ENCODE results near the gene PTPRN2.

The PTPRN2 gene

GRCh38 chr7:158057446-158057845, 530.2 kb downstream of the PTPRN2 start:
- no peak overlapping the region for H3K4me3 ChIP-seq (ENCODE audit: low read depth, low read length)
- in situ Hi-C loops (cut with HindIII; ENCODE audit: low sequenced_read_pairs) = no loop called here
- DNase-seq (ENCODE audit: low read depth) = no peak
- TF ChIP-seq, protein P1, sequence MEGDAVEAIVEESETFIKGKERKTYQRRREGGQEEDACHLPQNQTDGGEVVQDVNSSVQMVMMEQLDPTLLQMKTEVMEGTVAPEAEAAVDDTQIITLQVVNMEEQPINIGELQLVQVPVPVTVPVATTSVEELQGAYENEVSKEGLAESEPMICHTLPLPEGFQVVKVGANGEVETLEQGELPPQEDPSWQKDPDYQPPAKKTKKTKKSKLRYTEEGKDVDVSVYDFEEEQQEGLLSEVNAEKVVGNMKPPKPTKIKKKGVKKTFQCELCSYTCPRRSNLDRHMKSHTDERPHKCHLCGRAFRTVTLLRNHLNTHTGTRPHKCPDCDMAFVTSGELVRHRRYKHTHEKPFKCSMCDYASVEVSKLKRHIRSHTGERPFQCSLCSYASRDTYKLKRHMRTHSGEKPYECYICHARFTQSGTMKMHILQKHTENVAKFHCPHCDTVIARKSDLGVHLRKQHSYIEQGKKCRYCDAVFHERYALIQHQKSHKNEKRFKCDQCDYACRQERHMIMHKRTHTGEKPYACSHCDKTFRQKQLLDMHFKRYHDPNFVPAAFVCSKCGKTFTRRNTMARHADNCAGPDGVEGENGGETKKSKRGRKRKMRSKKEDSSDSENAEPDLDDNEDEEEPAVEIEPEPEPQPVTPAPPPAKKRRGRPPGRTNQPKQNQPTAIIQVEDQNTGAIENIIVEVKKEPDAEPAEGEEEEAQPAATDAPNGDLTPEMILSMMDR (IDR thresholded peaks at IDR 0.05; ENCODE audit: low read depth, low read length, missing control alignments) = no peak

DNA sequence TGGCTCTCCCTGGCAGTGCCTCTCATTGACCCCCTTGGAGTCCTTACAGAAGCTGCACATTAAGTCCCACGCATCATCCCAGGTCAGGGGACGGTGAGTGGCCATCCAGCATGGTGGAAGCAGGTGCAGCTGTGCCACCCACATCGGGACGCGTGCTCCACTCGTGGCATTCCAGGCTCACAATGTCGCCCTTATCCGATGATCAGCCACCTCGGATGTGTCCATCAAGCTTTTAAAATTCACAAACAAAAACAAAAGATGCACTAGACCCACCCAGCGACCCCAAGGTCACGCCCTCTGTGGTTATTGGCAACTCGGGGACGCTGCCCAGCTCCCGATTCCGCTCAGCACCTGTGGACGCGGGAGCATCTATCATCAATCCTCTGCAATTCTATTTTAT, 530.9 kb downstream of the PTPRN2 start:
- H3K4me3 ChIP-seq (ENCODE audit: low read depth, low read length) = no peak overlapping the region
- in situ Hi-C loops (cut with HindIII; ENCODE audit: low sequenced_read_pairs) = no loop called here
- DNase-seq (ENCODE audit: low read depth) = no peak
- TF ChIP-seq, protein P1 (IDR thresholded peaks at IDR 0.05; ENCODE audit: low read depth, low read length, missing control alignments) = no peak

DNA sequence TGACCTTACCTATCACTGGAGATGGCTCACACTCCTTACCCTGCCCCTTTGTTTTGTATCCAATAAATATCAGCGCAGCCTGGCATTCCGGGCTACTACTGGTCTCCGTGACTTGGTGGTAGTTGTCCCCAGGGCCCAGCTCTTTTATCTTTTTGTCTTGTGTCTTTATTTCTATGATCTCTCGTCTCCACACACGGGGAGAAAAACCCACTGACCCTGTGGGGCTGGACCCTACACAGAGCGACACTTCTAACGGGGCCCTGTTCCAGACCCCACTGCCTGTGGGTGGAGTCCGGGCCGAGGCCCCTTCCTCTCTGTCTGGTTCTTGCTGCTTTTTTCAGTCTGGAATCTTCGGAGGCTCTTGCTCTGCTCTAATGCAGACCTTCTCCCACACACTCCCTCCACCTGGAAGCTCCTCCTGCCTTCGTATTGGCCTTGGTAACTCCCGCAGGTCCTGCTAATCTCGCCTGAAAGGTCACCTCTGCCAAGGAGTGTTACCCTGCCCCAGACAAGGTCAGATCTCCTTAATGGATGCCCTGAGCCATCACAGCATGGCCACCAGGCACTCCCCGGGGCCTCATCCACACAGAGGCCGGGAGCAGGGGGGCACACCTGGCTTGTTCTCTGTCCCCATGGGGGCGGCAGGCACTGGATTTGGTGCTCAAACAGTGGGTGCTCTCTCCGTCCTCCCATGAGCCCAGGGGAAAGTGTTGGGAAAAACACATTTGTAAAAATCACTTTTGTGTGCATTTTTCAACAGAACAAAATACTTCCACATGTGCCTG, 531.7 kb downstream of the PTPRN2 start:
- DNase-seq (ENCODE audit: low read depth) = no peak
- H3K4me3 ChIP-seq (ENCODE audit: low read depth, low read length) = no peak overlapping the region
- in situ Hi-C loops (cut with HindIII; ENCODE audit: low sequenced_read_pairs) = no loop called here
- TF ChIP-seq, protein P1 (IDR thresholded peaks at IDR 0.05; ENCODE audit: low read depth, low read length, missing control alignments) = no peak

- TF ChIP-seq, protein P1 (IDR thresholded peaks at IDR 0.05; ENCODE audit: low read depth, low read length, missing control alignments) = no peak
- in situ Hi-C loops (cut with HindIII; ENCODE audit: low sequenced_read_pairs) = no loop called here
- no peak overlapping the region for H3K4me3 ChIP-seq (ENCODE audit: low read depth, low read length)
- no peak for DNase-seq (ENCODE audit: low read depth)
These were observed 533.0 kb downstream of the PTPRN2 start for GRCh38 chr7:158054611-158055010.

GRCh38 chr7:158054081-158054480, 533.5 kb downstream of the PTPRN2 start:
- no peak for DNase-seq (ENCODE audit: low read depth)
- no peak overlapping the region for H3K4me3 ChIP-seq (ENCODE audit: low read depth, low read length)
- in situ Hi-C loops (cut with HindIII; ENCODE audit: low sequenced_read_pairs) = no loop called here
- TF ChIP-seq, protein P1 (IDR thresholded peaks at IDR 0.05; ENCODE audit: low read depth, low read length, missing control alignments) = no peak

- no peak for DNase-seq (ENCODE audit: low read depth)
- TF ChIP-seq, protein P1 (IDR thresholded peaks at IDR 0.05; ENCODE audit: low read depth, low read length, missing control alignments) = no peak
- in situ Hi-C loops (cut with HindIII; ENCODE audit: low sequenced_read_pairs) = no loop called here
- no peak overlapping the region for H3K4me3 ChIP-seq (ENCODE audit: low read depth, low read length)
These were observed 534.3 kb downstream of the PTPRN2 start for GRCh38 chr7:158053183-158053915.

Data from astrocyte of the cerebellum (primary cell).